Lower lobe of right lung (tissue), 2 donors: ENCODE measurements around the gene ZCCHC4. TPM values are rescaled to one million over a fixed set of nuclear protein-coding genes. Genes with fewer than 3 reads are reported as not detected.
"Not testable (repeated sequence)": the region's sequence is repeated elsewhere in the genome, so short reads cannot be mapped to it uniquely, and the experiment has no call there.

ENCODE experiments used
- ATAC-seq, 2 donors: fragments of 200-7000 bp; cut with Tn5 transposase; one replicate each; pipeline ENCODE4 v1.9.1; 2020 to 2022; ENCODE audit warnings: mild to moderate bottlenecking in 2 of 2, moderate library complexity in 2 of 2
- DNase-seq: peaks from one replicate; pipeline ENCODE4 v3.0.0-alpha.2; 2020
- H3K27ac ChIP-seq: fragments of 200-600 bp; one replicate; pipeline ENCODE4 v1.8.0; 2022
- H3K27me3 ChIP-seq: fragments of 200-600 bp; one replicate; pipeline ENCODE4 v1.8.0; 2022; ENCODE audit warnings: low read depth
- H3K36me3 ChIP-seq: fragments of 200-600 bp; one replicate; pipeline ENCODE4 v1.8.0; 2022; ENCODE audit warnings: mild to moderate bottlenecking
- H3K4me1 ChIP-seq: fragments of 200-600 bp; one replicate; pipeline ENCODE4 v1.8.0; 2022
- H3K4me3 ChIP-seq: fragments of 200-600 bp; one replicate; pipeline ENCODE4 v1.8.0; 2022; ENCODE audit warnings: mild to moderate bottlenecking
- H3K9me3 ChIP-seq: fragments of 200-600 bp; one replicate; pipeline ENCODE4 v1.8.0; 2022
- CTCF ChIP-seq: fragments of 200-600 bp; IDR thresholded peaks from one replicate; pipeline ENCODE4 v1.8.0; 2022; ENCODE audit warnings: antibody characterized with exemption, mild to moderate bottlenecking
- intact Hi-C: fragments of 100-400 bp; cut with DNase I; formaldehyde crosslinking; loops from one replicate; pipeline ENCODE4 v1.11.0; 2022
- total RNA-seq: library from RNA; stranded (reverse); fragmentation: NEBNext Ultra II Directional; extraction: Animal tissue kit (Norgen Biotek cat#: 25700); gene quantifications from one replicate; pipeline ENCODE4 v1.2.1, GENCODE V29; 2021
- donor health status: DM: no; HTN: yes; CAD: no; lungs with severe emphysema.

Gene ZCCHC4
- total RNA-seq, 1 donor from 2014 or later = 12.2 TPM

GRCh38 chr4:25368315-25368714 is 55.7 kb downstream of the ZCCHC4 start:
- Histone ChIP-seq H3K27me3 (no peaks in the 10 kb centered on the region), H3K4me1 (no peaks in the 10 kb centered on the region), H3K4me3 (no peak overlapping the region), H3K36me3 (peaks cover 18% of the 10 kb centered on the region), H3K27ac (no peak overlapping the region), H3K9me3 (no peaks in the 10 kb centered on the region)
- intact Hi-C loops = no loop called here
- DNase-seq (no peak), ATAC-seq (no peak)
- TF ChIP-seq CTCF = no peak

DNA sequence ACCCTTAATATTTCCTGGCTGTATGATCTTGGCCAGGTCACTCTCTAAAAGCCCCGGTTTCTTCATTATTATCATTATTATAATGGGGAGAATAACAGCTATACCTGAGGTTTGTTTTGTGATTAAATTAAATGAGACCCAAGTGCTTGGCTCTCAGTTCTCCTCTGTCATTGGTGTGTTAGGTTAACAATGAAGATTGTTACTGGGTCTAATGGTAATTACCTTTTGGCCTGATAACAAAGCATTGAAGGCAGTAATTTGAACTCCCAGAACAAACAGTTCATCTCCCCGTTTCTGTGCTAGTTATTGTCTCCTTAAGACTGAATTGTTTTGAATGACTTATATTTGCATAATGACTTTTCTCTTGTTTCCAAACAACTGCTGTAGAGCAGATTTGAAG is 57.7 kb downstream of the ZCCHC4 start:
- Histone ChIP-seq H3K9me3 (no peaks in the 10 kb centered on the region), H3K4me1 (peaks cover 4% of the 10 kb centered on the region), H3K4me3 (no peak overlapping the region), H3K36me3 (peaks cover 12% of the 10 kb centered on the region), H3K27me3 (no peaks in the 10 kb centered on the region), H3K27ac (no peak overlapping the region)
- ATAC-seq = no peak
- intact Hi-C loops = no loop called here
- no peak for DNase-seq
- TF ChIP-seq CTCF = no peak

- H3K4me1 ChIP-seq, H3K4me3 ChIP-seq, H3K9me3 ChIP-seq, H3K27ac ChIP-seq, H3K27me3 ChIP-seq, ATAC-seq, intact Hi-C loops, DNase-seq, H3K36me3 ChIP-seq: not testable (repeated sequence)
Measured at GRCh38 chr4:25372549-25372948, 60.0 kb downstream of the ZCCHC4 start.

- Histone ChIP-seq H3K27ac (peak within 1 kb of the TSS; percentile 83), H3K9me3 (no peaks in the 10 kb centered on the region), H3K4me3 (peak within 1 kb of the TSS; percentile 96), H3K36me3 (peaks cover 18% of the 10 kb centered on the region), H3K27me3 (no peaks in the 10 kb centered on the region), H3K4me1 (peaks cover 24% of the 10 kb centered on the region)
- ATAC-seq (peak; percentile 98 to 99), DNase-seq (peak; percentile 98)
- TF ChIP-seq CTCF = no peak
- intact Hi-C loops = no loop called here
Measured at GRCh38 chr4:25376754-25377571, 64.4 kb downstream of the ZCCHC4 start, which contains the start of gene ANAPC4. Gene ANAPC4, plus strand, starts transcription at chr4:25377263. Its CDS starts 165 bp downstream, at chr4:25377428.

- no peaks in the 10 kb centered on the region for H3K9me3 ChIP-seq
- H3K4me1 ChIP-seq = peaks cover 24% of the 10 kb centered on the region
- peak; percentile 48 for DNase-seq
- no peak for TF ChIP-seq CTCF
- H3K36me3 ChIP-seq = peaks cover 26% of the 10 kb centered on the region
- intact Hi-C loops = no loop called here
- H3K4me3 ChIP-seq = peak overlapping the region; percentile 96
- ATAC-seq = no peak
- H3K27me3 ChIP-seq = no peaks in the 10 kb centered on the region
- H3K27ac ChIP-seq = peak overlapping the region; percentile 83
Measured at GRCh38 chr4:25377572-25378436, 65.2 kb downstream of the ZCCHC4 start.

- intact Hi-C loops = no loop called here
- peaks cover 32% of the 10 kb centered on the region for H3K36me3 ChIP-seq
- ATAC-seq = no peak
- peaks cover 24% of the 10 kb centered on the region for H3K4me1 ChIP-seq
- H3K27me3 ChIP-seq = no peaks in the 10 kb centered on the region
- H3K27ac ChIP-seq = no peak overlapping the region
- no peaks in the 10 kb centered on the region for H3K9me3 ChIP-seq
- no peak for TF ChIP-seq CTCF
- H3K4me3 ChIP-seq = peak overlapping the region; percentile 96
- DNase-seq = no peak
Measured at GRCh38 chr4:25378437-25378743, 65.8 kb downstream of the ZCCHC4 start.
